Psoas muscle (tissue), 8 donors: ENCODE measurements around the gene SLC3A2. TPM values are rescaled to one million over a fixed set of nuclear protein-coding genes. Genes with fewer than 3 reads are reported as not detected.
A peak's percentile ranks its signal among the peaks of the same experiment; 100 is the strongest.

Source experiments
- ATAC-seq, 4 donors: fragments of 200-7000 bp; cut with Tn5 transposase; one replicate each; pipeline ENCODE4 v1.9.1; 2020; ENCODE audit warnings: moderate library complexity in 3 of 4, mild to moderate bottlenecking in 2 of 4
- DNase-seq, 2 donors: peaks; one replicate each; pipeline ENCODE4 v3.0.0-alpha.2; 2020
- H3K27ac ChIP-seq: fragments of 200-600 bp; one replicate; pipeline ENCODE4 v1.8.0; 2022
- H3K27me3 ChIP-seq, 3 donors: fragments of 200-600 bp in 1 of 3; one replicate each; pipeline versions ENCODE4 v1.6.1 to v1.8.0; 2013 to 2022; ENCODE audit warnings: low read length in 2 of 3, mild to moderate bottlenecking in 2 of 3, moderate library complexity in 1 of 3; ENCODE audit not compliant: insufficient read depth in 3 of 3
- H3K36me3 ChIP-seq, 2 donors: fragments of 200-600 bp in 1 of 2; one replicate each; pipeline versions ENCODE4 v1.6.1 to v1.8.0; 2013 to 2022; ENCODE audit warnings: low read depth in 1 of 2, mild to moderate bottlenecking in 1 of 2, moderate library complexity in 1 of 2; ENCODE audit not compliant: insufficient read depth in 1 of 2
- H3K4me1 ChIP-seq: fragments of 200-600 bp; one replicate; pipeline ENCODE4 v1.8.0; 2022
- H3K4me3 ChIP-seq: fragments of 200-600 bp; one replicate; pipeline ENCODE4 v1.8.0; 2022; ENCODE audit warnings: mild to moderate bottlenecking
- H3K9me3 ChIP-seq: fragments of 200-600 bp; one replicate; pipeline ENCODE4 v1.8.0; 2022
- WGBS, 3 donors: extraction: QIAGEN DNeasy Blood & Tissue Kit; methylation state at CpG; one replicate each; pipeline versions ENCODE4 v1.1.6 to v1.1.7; 2013; 5-methylcytosine and 5-hydroxymethylcytosine counted together
- intact Hi-C, 2 donors: fragments of 100-400 bp; cut with DNase I; formaldehyde crosslinking; loops; one replicate each; pipeline versions ENCODE4 v1.11.0 to v1.14.2; 2022
- polyA plus RNA-seq, 3 donors: library from polyadenylated mRNA; stranded (reverse); fragments of 200-250 nt; gene quantifications; one replicate each; pipeline ENCODE4 v1.2.3, GENCODE V29; 2013
- total RNA-seq, 4 donors: library from RNA; stranded (reverse); fragmentation: NEBNext Ultra II Directional in 2 of 4; extraction: Animal tissue kit (Norgen Biotek cat#: 25700) in 2 of 4; gene quantifications; one replicate each; pipeline versions ENCODE4 v1.2.1 to v1.2.4, GENCODE V29; 2021 to 2023
- TF ChIP-seq, protein P1 (sequence below): fragments of 200-600 bp; IDR thresholded peaks from one replicate; pipeline ENCODE4 v1.8.0; 2022; ENCODE audit warnings: antibody characterized with exemption
- donor health status: healthy with polysubstance abuse.
- donor health status: DM: no; HTN: no; CAD: no; lungs with moderate emphysema.
- donor health status: Bipolar disorder and iron deficiency.
- donor health status: healthy.
- donor health status: DM: yes; HTN: yes; CAD: no.
- donor health status: DM: no; HTN: no; CAD: no.
- donor health status: DM: no; HTN: no; CAD: no.
- donor health status: DM: yes; HTN: yes; CAD: no.

Gene SLC3A2
- total and polyA plus RNA-seq, 7 donors = 62.6 to 374 (median 163) TPM

DNA sequence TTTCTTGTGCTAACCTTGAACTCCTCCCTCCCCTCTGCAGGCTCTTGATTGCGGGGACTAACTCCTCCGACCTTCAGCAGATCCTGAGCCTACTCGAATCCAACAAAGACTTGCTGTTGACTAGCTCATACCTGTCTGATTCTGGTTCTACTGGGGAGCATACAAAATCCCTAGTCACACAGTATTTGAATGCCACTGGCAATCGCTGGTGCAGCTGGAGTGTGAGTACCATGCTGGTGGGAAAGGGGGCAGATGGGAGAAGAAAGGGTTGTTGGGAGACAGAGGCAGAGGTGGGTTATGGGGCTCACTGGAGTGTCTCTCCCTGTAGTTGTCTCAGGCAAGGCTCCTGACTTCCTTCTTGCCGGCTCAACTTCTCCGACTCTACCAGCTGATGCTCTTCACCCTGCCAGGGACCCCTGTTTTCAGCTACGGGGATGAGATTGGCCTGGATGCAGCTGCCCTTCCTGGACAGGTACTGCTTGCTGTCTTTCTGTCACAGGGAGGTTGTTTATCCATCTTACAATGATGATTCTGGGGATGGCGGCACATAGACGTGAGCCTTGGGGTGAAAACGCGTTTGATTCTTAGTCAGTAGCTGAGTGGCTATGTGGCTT, 4.5 kb downstream of the SLC3A2 start:
- 91 to 96% (median 92%) methylated on average over 11 of the region's 11 CpGs for WGBS, 3 donors
- Histone ChIP-seq H3K27me3 (no peaks in the 10 kb centered on the region), H3K9me3 (no peaks in the 10 kb centered on the region), H3K4me1 (peaks cover 42% of the 10 kb centered on the region), H3K36me3 (peaks cover 21 to 78% of the 10 kb centered on the region in 2 donors), H3K4me3 (no peak overlapping the region), H3K27ac (no peak overlapping the region)
- TF ChIP-seq, protein P1, sequence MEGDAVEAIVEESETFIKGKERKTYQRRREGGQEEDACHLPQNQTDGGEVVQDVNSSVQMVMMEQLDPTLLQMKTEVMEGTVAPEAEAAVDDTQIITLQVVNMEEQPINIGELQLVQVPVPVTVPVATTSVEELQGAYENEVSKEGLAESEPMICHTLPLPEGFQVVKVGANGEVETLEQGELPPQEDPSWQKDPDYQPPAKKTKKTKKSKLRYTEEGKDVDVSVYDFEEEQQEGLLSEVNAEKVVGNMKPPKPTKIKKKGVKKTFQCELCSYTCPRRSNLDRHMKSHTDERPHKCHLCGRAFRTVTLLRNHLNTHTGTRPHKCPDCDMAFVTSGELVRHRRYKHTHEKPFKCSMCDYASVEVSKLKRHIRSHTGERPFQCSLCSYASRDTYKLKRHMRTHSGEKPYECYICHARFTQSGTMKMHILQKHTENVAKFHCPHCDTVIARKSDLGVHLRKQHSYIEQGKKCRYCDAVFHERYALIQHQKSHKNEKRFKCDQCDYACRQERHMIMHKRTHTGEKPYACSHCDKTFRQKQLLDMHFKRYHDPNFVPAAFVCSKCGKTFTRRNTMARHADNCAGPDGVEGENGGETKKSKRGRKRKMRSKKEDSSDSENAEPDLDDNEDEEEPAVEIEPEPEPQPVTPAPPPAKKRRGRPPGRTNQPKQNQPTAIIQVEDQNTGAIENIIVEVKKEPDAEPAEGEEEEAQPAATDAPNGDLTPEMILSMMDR = no peak
- ATAC-seq = no peak
- DNase-seq = no peak
- intact Hi-C loops = no loop called here

DNA sequence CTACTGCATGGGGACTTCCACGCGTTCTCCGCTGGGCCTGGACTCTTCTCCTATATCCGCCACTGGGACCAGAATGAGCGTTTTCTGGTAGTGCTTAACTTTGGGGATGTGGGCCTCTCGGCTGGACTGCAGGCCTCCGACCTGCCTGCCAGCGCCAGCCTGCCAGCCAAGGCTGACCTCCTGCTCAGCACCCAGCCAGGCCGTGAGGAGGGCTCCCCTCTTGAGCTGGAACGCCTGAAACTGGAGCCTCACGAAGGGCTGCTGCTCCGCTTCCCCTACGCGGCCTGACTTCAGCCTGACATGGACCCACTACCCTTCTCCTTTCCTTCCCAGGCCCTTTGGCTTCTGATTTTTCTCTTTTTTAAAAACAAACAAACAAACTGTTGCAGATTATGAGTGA, 7.7 kb downstream of the SLC3A2 start:
- ATAC-seq (no peak), DNase-seq (no peak)
- no peak overlapping the region for H3K4me3 ChIP-seq
- H3K36me3 ChIP-seq = peaks cover 18 to 63% of the 10 kb centered on the region in 2 donors
- H3K9me3 ChIP-seq = no peaks in the 10 kb centered on the region
- H3K4me1 ChIP-seq = peaks cover 26% of the 10 kb centered on the region
- H3K27me3 ChIP-seq = no peaks in the 10 kb centered on the region
- no peak overlapping the region for H3K27ac ChIP-seq
- TF ChIP-seq, protein P1 = no peak
- 87 to 91% (median 88%) methylated on average over 14 of the region's 14 CpGs for WGBS, 3 donors
- intact Hi-C loops = no loop called here

DNA sequence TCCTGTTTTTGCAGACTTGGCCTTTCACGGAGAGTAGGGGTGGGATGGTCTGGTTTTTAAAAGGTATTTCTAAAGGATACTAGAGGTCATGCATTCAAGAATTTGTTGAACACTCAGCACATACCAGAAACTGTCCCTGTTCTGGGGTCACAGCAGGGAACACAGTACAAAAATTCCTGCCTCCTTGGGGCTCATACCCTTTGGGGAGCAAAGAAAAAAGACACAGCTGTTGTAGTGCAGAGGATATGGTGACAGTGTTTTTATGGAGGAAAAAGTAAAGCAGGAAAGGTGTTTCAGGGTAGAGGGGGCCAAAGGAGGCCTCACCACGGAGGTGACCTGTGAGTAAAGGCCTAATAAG, 8.4 kb downstream of the SLC3A2 start:
- Histone ChIP-seq H3K9me3 (no peaks in the 10 kb centered on the region), H3K36me3 (peaks cover 13 to 56% of the 10 kb centered on the region in 2 donors), H3K4me1 (peaks cover 19% of the 10 kb centered on the region), H3K27me3 (no peaks in the 10 kb centered on the region), H3K27ac (peak overlapping the region; percentile 12), H3K4me3 (no peak overlapping the region)
- WGBS, 3 donors = 52 to 75% (median 62%) methylated on average over 2 of the region's 2 CpGs
- TF ChIP-seq, protein P1 = no peak
- intact Hi-C loops = no loop called here
- ATAC-seq = peak in 2 of 4 donors; percentile 3 to 8
- no peak for DNase-seq

DNA sequence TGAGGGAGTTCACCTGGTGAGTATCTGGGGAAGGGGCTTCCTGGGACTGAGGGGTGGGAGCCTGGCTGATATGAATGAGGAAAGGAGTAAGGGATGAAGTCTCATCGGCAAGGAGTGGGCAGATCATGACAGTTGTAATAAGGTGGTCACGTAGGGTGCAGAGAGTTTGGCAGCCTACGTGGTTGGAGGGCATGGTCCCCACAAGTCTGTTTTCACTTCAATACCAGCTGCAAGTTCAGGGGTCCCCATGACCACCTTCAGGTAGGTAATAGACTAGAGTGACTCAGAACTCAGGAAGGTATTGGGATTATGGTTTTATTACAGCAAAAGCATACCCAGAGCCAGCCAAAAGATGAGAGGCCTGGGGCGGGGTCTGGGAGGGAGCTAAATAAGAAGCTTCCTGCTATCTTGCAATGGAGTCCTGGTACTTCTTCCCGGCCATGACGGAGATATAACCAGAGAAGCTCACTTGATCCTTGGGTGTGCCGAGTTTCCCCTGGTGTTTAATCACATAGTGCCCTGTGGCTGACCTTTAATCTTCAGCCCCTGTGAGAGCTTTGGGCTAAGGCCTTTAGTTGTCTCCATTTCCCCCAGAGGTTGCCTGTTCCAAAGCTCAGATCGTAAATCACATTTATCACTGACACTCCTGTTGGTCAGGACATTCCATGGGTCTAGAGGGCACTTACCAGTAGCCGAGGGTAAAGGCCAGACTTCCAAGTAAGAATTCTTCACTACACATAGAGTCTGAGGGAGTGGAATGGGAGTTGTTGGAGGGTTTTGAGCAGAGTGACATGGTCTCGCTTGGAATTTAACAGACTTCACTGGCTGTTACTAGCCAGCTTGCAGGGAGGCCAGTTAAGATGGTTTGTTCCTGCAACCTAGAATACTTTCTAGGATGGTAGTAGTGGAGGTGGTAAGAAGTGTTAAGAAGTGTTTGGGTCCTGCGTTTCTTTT, 9.1 kb downstream of the SLC3A2 start:
- ATAC-seq (peak; percentile 25 to 83 (median 68)), DNase-seq (no peak)
- peaks cover 9 to 50% of the 10 kb centered on the region in 2 donors for H3K36me3 ChIP-seq
- peak overlapping the region; percentile 12 for H3K27ac ChIP-seq
- whole genome bisulfite sequencing, 3 donors = 44 to 58% (median 46%) methylated on average over 11 of the region's 11 CpGs
- peaks cover 15% of the 10 kb centered on the region for H3K4me1 ChIP-seq
- TF ChIP-seq, protein P1 = no peak
- H3K4me3 ChIP-seq = no peak overlapping the region
- H3K27me3 ChIP-seq = no peaks in the 10 kb centered on the region
- intact Hi-C loops = no loop called here
- no peaks in the 10 kb centered on the region for H3K9me3 ChIP-seq
